Esophagus muscularis mucosa (tissue), 4 donors: ENCODE data around the gene SLAIN2. TPM values are rescaled to one million over a fixed set of nuclear protein-coding genes. Genes with fewer than 3 reads are reported as not detected.

Experiments used
- DNase-seq: peaks from one replicate; pipeline ENCODE4 v3.0.0-alpha.2; 2017; ENCODE audit errors: extremely low spot score
- H3K27ac ChIP-seq, 4 donors: fragments of 200-600 bp; sonication (generic); replicated peaks in 1 of 4; 1 replicate in 3 of 4; 2 replicates in 1 of 4; pipeline ENCODE4 v1.5.1; 2016 to 2019; ENCODE audit warnings: mild to moderate bottlenecking in 1 of 4
- H3K27me3 ChIP-seq, 4 donors: fragments of 200-600 bp; sonication (generic); one replicate each; pipeline versions ENCODE4 v1.5.1 to v1.6.0; 2016 to 2019
- H3K36me3 ChIP-seq, 4 donors: fragments of 200-600 bp; sonication (generic); one replicate each; pipeline ENCODE4 v1.5.1; 2016 to 2019
- H3K4me1 ChIP-seq, 4 donors: fragments of 200-600 bp; sonication (generic); one replicate each; pipeline ENCODE4 v1.5.1; 2016 to 2019
- H3K4me3 ChIP-seq, 4 donors: fragments of 200-600 bp; sonication (generic); 1 replicate in 2 of 4; 2 replicates in 2 of 4; pipeline ENCODE4 v1.5.1; 2016 to 2019; ENCODE audit warnings: mild to moderate bottlenecking in 4 of 4, moderate library complexity in 1 of 4
- H3K9me3 ChIP-seq, 4 donors: fragments of 200-600 bp; sonication (generic); 1 replicate in 3 of 4; 2 replicates in 1 of 4; pipeline ENCODE4 v1.5.1; 2016 to 2019
- EP300 ChIP-seq: sonication (generic); formaldehyde crosslinking; IDR thresholded peaks from one replicate; pipeline ENCODE4 v1.6.1; 2017; ENCODE audit warnings: antibody characterized with exemption
- POLR2A ChIP-seq: fragments of 450-650 bp; IDR thresholded peaks from one replicate; pipeline ENCODE4 v1.6.1; 2017; ENCODE audit warnings: antibody characterized with exemption, moderate library complexity, mild to moderate bottlenecking, low read depth
- POLR2AphosphoS5 ChIP-seq, 2 donors: sonication (generic); formaldehyde crosslinking; IDR thresholded peaks; one replicate each; pipeline ENCODE4 v1.6.1; 2017; ENCODE audit warnings: antibody characterized with exemption in 2 of 2
- WGBS: methylation state at CpG from one replicate; pipeline ENCODE4 v1.1.5; 2018; 5-methylcytosine and 5-hydroxymethylcytosine counted together
- intact Hi-C: fragments of 100-400 bp; cut with DNase I; formaldehyde crosslinking; loops from one replicate; pipeline ENCODE4 v1.15.1; 2023
- total RNA-seq, 4 donors: library from RNA; depleted of rRNA; stranded (reverse); fragments of >200 nt; gene quantifications; one replicate each; pipeline versions ENCODE4 v1.1.0 to v1.2.1, GENCODE V29; 2016
- TF ChIP-seq, protein P1 (sequence below), 3 experiments: fragments of 200-600 bp in 2 of 3; fragments of 450-650 bp in 1 of 3; sonication (generic) in 2 of 3; IDR thresholded peaks; one replicate each; pipeline ENCODE4 v1.5.1; 2017 to 2019; ENCODE audit warnings: antibody characterized with exemption in 3 of 3, mild to moderate bottlenecking in 2 of 3, moderate library complexity in 1 of 3

The SLAIN2 gene
- total RNA-seq, 4 donors from 2014 or later: 82.5 to 165 (median 111) TPM

DNA sequence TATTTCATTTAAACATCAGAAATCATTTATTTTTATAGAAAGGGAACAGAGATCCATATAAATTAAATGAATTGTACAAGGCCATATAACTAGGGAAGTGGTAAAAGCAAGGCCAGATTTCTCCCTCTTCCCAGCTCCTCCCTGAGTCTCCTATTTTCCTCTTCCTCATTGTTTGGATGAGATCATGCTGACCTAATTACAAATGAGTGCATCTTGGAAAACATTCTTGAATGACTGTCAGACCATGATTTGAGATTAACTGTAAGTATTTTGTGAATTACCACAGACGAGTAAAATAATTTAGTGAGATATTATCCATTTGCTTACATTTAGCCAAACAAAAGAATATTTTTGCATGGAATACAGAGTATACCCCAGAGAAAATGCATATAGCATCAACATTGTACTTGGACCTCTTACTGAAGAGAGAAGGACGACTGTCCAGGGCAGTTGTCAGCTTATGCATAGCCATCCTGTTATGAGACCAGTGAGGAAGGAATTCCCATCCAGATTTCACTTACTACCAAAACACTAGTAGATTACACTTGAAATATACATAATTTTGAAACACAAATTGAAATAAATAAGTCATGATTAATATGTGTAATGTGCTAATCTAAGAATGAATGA, 47.3 kb downstream of the SLAIN2 start:
- no peak for DNase-seq
- Histone ChIP-seq H3K4me1 (peaks cover 0 to 9% (median 0%) of the 10 kb centered on the region in 4 donors), H3K27ac (no peak overlapping the region), H3K36me3 (peaks cover 0 to 43% (median 18%) of the 10 kb centered on the region in 4 donors), H3K27me3 (no peaks in the 10 kb centered on the region), H3K9me3 (no peaks in the 10 kb centered on the region), H3K4me3 (no peak overlapping the region)
- intact Hi-C loops: no loop called here
- TF ChIP-seq POLR2AphosphoS5 (IDR thresholded peaks at IDR 0.05) (no peak), EP300 (no peak), POLR2A (no peak)
- TF ChIP-seq, protein P1, sequence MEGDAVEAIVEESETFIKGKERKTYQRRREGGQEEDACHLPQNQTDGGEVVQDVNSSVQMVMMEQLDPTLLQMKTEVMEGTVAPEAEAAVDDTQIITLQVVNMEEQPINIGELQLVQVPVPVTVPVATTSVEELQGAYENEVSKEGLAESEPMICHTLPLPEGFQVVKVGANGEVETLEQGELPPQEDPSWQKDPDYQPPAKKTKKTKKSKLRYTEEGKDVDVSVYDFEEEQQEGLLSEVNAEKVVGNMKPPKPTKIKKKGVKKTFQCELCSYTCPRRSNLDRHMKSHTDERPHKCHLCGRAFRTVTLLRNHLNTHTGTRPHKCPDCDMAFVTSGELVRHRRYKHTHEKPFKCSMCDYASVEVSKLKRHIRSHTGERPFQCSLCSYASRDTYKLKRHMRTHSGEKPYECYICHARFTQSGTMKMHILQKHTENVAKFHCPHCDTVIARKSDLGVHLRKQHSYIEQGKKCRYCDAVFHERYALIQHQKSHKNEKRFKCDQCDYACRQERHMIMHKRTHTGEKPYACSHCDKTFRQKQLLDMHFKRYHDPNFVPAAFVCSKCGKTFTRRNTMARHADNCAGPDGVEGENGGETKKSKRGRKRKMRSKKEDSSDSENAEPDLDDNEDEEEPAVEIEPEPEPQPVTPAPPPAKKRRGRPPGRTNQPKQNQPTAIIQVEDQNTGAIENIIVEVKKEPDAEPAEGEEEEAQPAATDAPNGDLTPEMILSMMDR (IDR thresholded peaks at IDR 0.05): no peak
- WGBS: 71% methylated on average over 2 of the region's 2 CpGs

DNA sequence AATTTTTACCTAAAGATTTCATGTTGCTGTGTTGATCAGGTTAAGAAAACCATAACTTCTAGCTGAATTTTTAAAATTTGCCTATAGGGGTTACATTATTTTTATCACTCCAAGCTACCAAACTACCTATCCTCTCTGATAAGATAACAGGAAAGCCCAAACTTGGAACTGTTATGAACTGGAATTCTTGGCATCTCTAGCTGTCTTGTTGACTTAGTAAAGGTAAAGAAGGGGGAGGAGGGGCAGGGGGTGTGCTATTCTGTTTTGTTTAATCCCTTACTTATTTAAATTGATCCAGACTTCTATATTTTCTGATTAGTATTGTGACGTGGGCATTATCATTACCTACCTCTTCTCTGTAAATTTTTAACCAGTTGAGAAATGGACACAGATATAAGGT, 54.7 kb downstream of the SLAIN2 start:
- peaks cover 0 to 3% (median 0%) of the 10 kb centered on the region in 4 donors for H3K4me1 ChIP-seq
- H3K4me3 ChIP-seq: no peak overlapping the region
- no peaks in the 10 kb centered on the region for H3K27me3 ChIP-seq
- peaks cover 3 to 45% (median 21%) of the 10 kb centered on the region in 4 donors for H3K36me3 ChIP-seq
- intact Hi-C loops: no loop called here
- no peak for TF ChIP-seq EP300
- TF ChIP-seq POLR2AphosphoS5 (IDR thresholded peaks at IDR 0.05): no peak
- TF ChIP-seq, protein P1 (IDR thresholded peaks at IDR 0.05): no peak
- TF ChIP-seq POLR2A: no peak
- H3K27ac ChIP-seq: no peak overlapping the region
- no peak for DNase-seq
- 95% methylated on average over 1 of the region's 1 CpG for WGBS
- H3K9me3 ChIP-seq: no peaks in the 10 kb centered on the region

DNA sequence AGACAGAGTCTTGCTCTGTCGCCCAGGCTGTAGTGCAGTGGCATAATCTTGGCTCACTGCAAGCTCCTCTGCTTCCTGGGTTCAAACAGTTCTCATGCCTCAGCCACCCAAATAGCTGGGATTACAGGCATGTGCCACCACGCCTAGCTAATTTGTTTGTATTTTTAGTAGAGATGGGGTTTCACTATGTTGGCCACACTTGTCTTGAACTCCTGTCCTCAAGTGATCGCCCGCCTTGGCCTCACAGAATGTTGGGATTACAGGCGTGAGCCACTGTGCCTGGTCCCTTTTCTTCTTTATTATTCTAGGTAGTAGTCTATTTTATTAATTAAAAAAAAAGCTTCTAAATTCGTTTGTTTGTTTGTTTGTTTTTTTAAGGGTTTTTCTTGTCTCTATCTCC, 59.1 kb downstream of the SLAIN2 start:
- DNase-seq: no peak
- H3K27ac ChIP-seq: no peak overlapping the region
- TF ChIP-seq EP300: no peak
- TF ChIP-seq POLR2AphosphoS5 (IDR thresholded peaks at IDR 0.05): no peak
- no peak for TF ChIP-seq POLR2A
- TF ChIP-seq, protein P1 (IDR thresholded peaks at IDR 0.05): no peak
- H3K9me3 ChIP-seq: no peaks in the 10 kb centered on the region
- H3K4me1 ChIP-seq: peaks cover 0 to 3% (median 0%) of the 10 kb centered on the region in 4 donors
- peaks cover 10 to 40% (median 27%) of the 10 kb centered on the region in 4 donors for H3K36me3 ChIP-seq
- 92% methylated on average over 6 of the region's 6 CpGs for WGBS
- intact Hi-C loops: no loop called here
- H3K4me3 ChIP-seq: no peak overlapping the region
- no peaks in the 10 kb centered on the region for H3K27me3 ChIP-seq

DNA sequence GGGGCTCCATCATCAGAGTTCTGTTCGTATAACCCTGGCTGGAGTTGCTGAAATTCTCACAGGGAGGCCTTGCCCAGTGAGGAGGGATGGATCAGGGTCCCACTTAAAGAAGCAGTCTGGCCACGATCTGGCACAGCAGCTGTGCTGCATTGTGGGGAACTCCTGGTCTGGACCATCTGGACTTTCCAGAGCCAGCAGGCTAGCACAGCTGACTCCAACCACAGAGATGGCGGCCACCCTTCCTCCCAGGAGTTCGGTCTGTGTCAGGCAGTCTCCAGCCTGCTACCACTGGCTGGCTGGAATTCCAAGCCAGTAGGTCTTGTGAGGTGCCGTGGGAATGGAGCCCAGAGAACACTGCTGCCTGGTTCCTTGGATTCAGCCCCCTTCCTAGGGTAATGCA, 62.0 kb downstream of the SLAIN2 start:
- no peak for TF ChIP-seq EP300
- TF ChIP-seq POLR2AphosphoS5 (IDR thresholded peaks at IDR 0.05): no peak
- no peak for TF ChIP-seq POLR2A
- TF ChIP-seq, protein P1 (IDR thresholded peaks at IDR 0.05): no peak
- peaks cover 7 to 20% (median 14%) of the 10 kb centered on the region in 4 donors for H3K36me3 ChIP-seq
- intact Hi-C loops: no loop called here
- no peak for DNase-seq
- no peaks in the 10 kb centered on the region for H3K27me3 ChIP-seq
- H3K4me3 ChIP-seq: no peak overlapping the region
- no peaks in the 10 kb centered on the region for H3K9me3 ChIP-seq
- no peak overlapping the region for H3K27ac ChIP-seq
- peaks cover 0 to 3% (median 0%) of the 10 kb centered on the region in 4 donors for H3K4me1 ChIP-seq
- 100% methylated on average over 2 of the region's 5 CpGs for WGBS
